MM.1S (cell line): ENCODE results near the gene ATXN10.

Source experiments
- DNase-seq: peaks from one replicate; pipeline ENCODE4 v3.0.0-alpha.2; 2015
- H2AFZ ChIP-seq: fragments of 300-600 bp; sonication (generic); 2 replicates; pipeline ENCODE4 v1.6.0; 2016; ENCODE audit warnings: antibody characterized with exemption, low read length
- H3F3A ChIP-seq: fragments of 300-600 bp; sonication (generic); 2 replicates; pipeline ENCODE4 v1.6.1; 2016; ENCODE audit warnings: mild to moderate bottlenecking, antibody characterized with exemption, low read length, moderate library complexity, mixed read lengths; ENCODE audit not compliant: insufficient read depth
- H3K27ac ChIP-seq: fragments of 300-600 bp; sonication (generic); 2 replicates; pipeline ENCODE4 v1.5.1; 2016; ENCODE audit warnings: mild to moderate bottlenecking, low read length
- H3K27me3 ChIP-seq: fragments of 300-600 bp; sonication (generic); replicated peaks from 2 replicates; pipeline ENCODE4 v1.6.0; 2016; ENCODE audit warnings: low read length; ENCODE audit not compliant: insufficient read depth
- H3K36me3 ChIP-seq: fragments of 300-600 bp; sonication (generic); replicated peaks from 2 replicates; pipeline ENCODE4 v1.6.1; 2016; ENCODE audit warnings: mild to moderate bottlenecking, low read length, mixed read lengths; ENCODE audit not compliant: insufficient read depth
- H3K4me1 ChIP-seq: fragments of 300-600 bp; sonication (generic); 2 replicates; pipeline ENCODE4 v1.6.1; 2016; ENCODE audit warnings: low read length, mixed read lengths
- H3K4me2 ChIP-seq: fragments of 300-600 bp; sonication (generic); 2 replicates; pipeline ENCODE4 v1.6.0; 2016; ENCODE audit warnings: low read depth, low read length
- H3K4me3 ChIP-seq: fragments of 300-600 bp; sonication (generic); 2 replicates; pipeline ENCODE4 v1.5.1; 2016; ENCODE audit warnings: low read length, mixed read lengths
- H3K79me2 ChIP-seq: fragments of 300-600 bp; sonication (generic); 2 replicates; pipeline ENCODE4 v1.6.1; 2016; ENCODE audit warnings: mixed run types, low read length, mixed read lengths
- H3K9ac ChIP-seq: fragments of 300-600 bp; sonication (generic); 2 replicates; pipeline ENCODE4 v1.6.1; 2016; ENCODE audit warnings: low read length, mixed read lengths
- H3K9me2 ChIP-seq: fragments of 300-600 bp; sonication (generic); replicated peaks from 2 replicates; pipeline ENCODE4 v1.6.1; 2016; ENCODE audit warnings: mild to moderate bottlenecking, low read length, mixed read lengths; ENCODE audit not compliant: insufficient read depth
- H3K9me3 ChIP-seq: fragments of 300-600 bp; sonication (generic); replicated peaks from 2 replicates; pipeline ENCODE4 v1.6.1; 2016; ENCODE audit warnings: mild to moderate bottlenecking, low read length, mixed read lengths; ENCODE audit not compliant: insufficient read depth
- H4K20me1 ChIP-seq: fragments of 300-600 bp; sonication (generic); 2 replicates; pipeline ENCODE4 v1.6.1; 2016; ENCODE audit warnings: mild to moderate bottlenecking, low read length, moderate library complexity, mixed read lengths; ENCODE audit not compliant: insufficient read depth
- CTCF ChIP-seq: fragments of 300-600 bp; sonication (generic); IDR thresholded peaks from 2 replicates; pipeline ENCODE4 v1.5.1; 2016; ENCODE audit warnings: antibody characterized with exemption, low read length, mixed read lengths
- EZH2 ChIP-seq: fragments of 300-600 bp; sonication (generic); optimal IDR thresholded peaks from 2 replicates; pipeline ENCODE3; 2017; ENCODE audit warnings: low read depth, mild to moderate bottlenecking, antibody characterized with exemption, low read length, mixed read lengths
- EZH2phosphoT487 ChIP-seq: fragments of 300-600 bp; sonication (generic); IDR thresholded peaks from 2 replicates; pipeline ENCODE4 v1.6.1; 2018; ENCODE audit warnings: antibody characterized with exemption, low read length

ATXN10 gene

GRCh38 chr22:45788522-45788921, 116.9 kb downstream of the ATXN10 start:
- Histone ChIP-seq H3F3A (peaks cover 14% of the 10 kb centered on the region), H3K4me3 (no peak overlapping the region), H3K27me3 (no peaks in the 10 kb centered on the region), H3K9me3 (no peaks in the 10 kb centered on the region), H4K20me1 (no peaks in the 10 kb centered on the region), H3K27ac (no peak overlapping the region), H3K4me1 (peaks cover 27% of the 10 kb centered on the region), H3K36me3 (no peaks in the 10 kb centered on the region), H3K79me2 (peaks cover 29% of the 10 kb centered on the region), H3K9ac (no peak overlapping the region), H3K4me2 (no peak overlapping the region), H3K9me2 (no peaks in the 10 kb centered on the region), H2AFZ (no peak overlapping the region)
- DNase-seq = no peak
- TF ChIP-seq CTCF (no peak), EZH2 (no peak), EZH2phosphoT487 (no peak)

- Histone ChIP-seq H3K79me2 (peaks cover 29% of the 10 kb centered on the region), H3K27me3 (no peaks in the 10 kb centered on the region), H2AFZ (no peak overlapping the region), H4K20me1 (no peaks in the 10 kb centered on the region), H3K9ac (no peak overlapping the region), H3K4me1 (peaks cover 10% of the 10 kb centered on the region), H3K4me3 (no peak overlapping the region), H3K4me2 (no peak overlapping the region), H3K9me3 (no peaks in the 10 kb centered on the region), H3F3A (peaks cover 4% of the 10 kb centered on the region; the same call in 1 of the 2 replicates), H3K36me3 (no peaks in the 10 kb centered on the region), H3K27ac (no peak overlapping the region), H3K9me2 (no peaks in the 10 kb centered on the region)
- no peak for DNase-seq
- TF ChIP-seq CTCF (no peak), EZH2 (no peak), EZH2phosphoT487 (no peak)
These were observed 118.8 kb downstream of the ATXN10 start for GRCh38 chr22:45790401-45790800.

- Histone ChIP-seq H4K20me1 (no peaks in the 10 kb centered on the region), H3K27ac (no peak overlapping the region), H3K4me3 (no peak overlapping the region), H3K4me2 (no peak overlapping the region), H3K36me3 (no peaks in the 10 kb centered on the region; the same call in 1 of the 2 replicates), H3F3A (no peaks in the 10 kb centered on the region), H2AFZ (no peak overlapping the region), H3K4me1 (no peaks in the 10 kb centered on the region), H3K79me2 (peaks cover 7% of the 10 kb centered on the region; the same call in 1 of the 2 replicates), H3K27me3 (no peaks in the 10 kb centered on the region), H3K9me2 (no peaks in the 10 kb centered on the region), H3K9ac (no peak overlapping the region), H3K9me3 (no peaks in the 10 kb centered on the region)
- DNase-seq = no peak
- TF ChIP-seq CTCF (no peak), EZH2 (no peak), EZH2phosphoT487 (no peak)
These were observed 121.5 kb downstream of the ATXN10 start for GRCh38 chr22:45793161-45793560.
